GM23338 (cell line): Measurements from ENCODE around the gene LHB. TPM values are rescaled to one million over a fixed set of nuclear protein-coding genes. Genes with fewer than 3 reads are reported as not detected.

Experiments
- ATAC-seq: fragments of 200-7000 bp; cut with Tn5 transposase; 3 replicates; pipeline ENCODE4 v1.9.1; 2020
- DNase-seq: peaks from one replicate; pipeline ENCODE4 v3.0.0-alpha.2; 2015; ENCODE audit warnings: low spot score
- H2AFZ ChIP-seq: fragments of 200-600 bp; sonication (generic); 2 replicates; pipeline ENCODE4 v1.8.0; 2016; ENCODE audit warnings: antibody characterized with exemption, mild to moderate bottlenecking, moderate library complexity
- H3F3A ChIP-seq: fragments of 200-600 bp; sonication (generic); replicated peaks from 2 replicates; pipeline ENCODE4 v1.8.0; 2017; ENCODE audit warnings: antibody characterized with exemption, mixed run types, low read depth
- H3K27ac ChIP-seq: fragments of 200-600 bp; sonication (generic); 2 replicates; pipeline ENCODE4 v1.6.1; 2016; ENCODE audit warnings: low read depth
- H3K27me3 ChIP-seq: fragments of 200-600 bp; sonication (generic); 2 replicates; pipeline ENCODE4 v1.8.0; 2016; ENCODE audit warnings: mild to moderate bottlenecking, mixed run types, moderate library complexity; ENCODE audit not compliant: insufficient read depth
- H3K36me3 ChIP-seq: fragments of 200-600 bp; sonication (generic); 2 replicates; pipeline ENCODE4 v1.8.0; 2016; ENCODE audit warnings: mild to moderate bottlenecking; ENCODE audit not compliant: insufficient read depth
- H3K4me1 ChIP-seq: fragments of 200-600 bp; sonication (generic); 2 replicates; pipeline ENCODE4 v1.8.0; 2016; ENCODE audit warnings: mild to moderate bottlenecking, moderate library complexity; ENCODE audit not compliant: insufficient read depth
- H3K4me2 ChIP-seq: fragments of 200-600 bp; sonication (generic); 2 replicates; pipeline ENCODE4 v1.7.1; 2017; ENCODE audit warnings: mixed run types
- H3K4me3 ChIP-seq: fragments of 200-600 bp; sonication (generic); 2 replicates; pipeline ENCODE4 v1.6.1; 2016; ENCODE audit warnings: mixed run types
- H3K79me2 ChIP-seq: fragments of 200-600 bp; sonication (generic); replicated peaks from 2 replicates; pipeline ENCODE4 v1.8.0; 2017; ENCODE audit warnings: mild to moderate bottlenecking; ENCODE audit not compliant: insufficient read depth
- H3K9me2 ChIP-seq: fragments of 200-600 bp; sonication (generic); 2 replicates; pipeline ENCODE4 v1.8.0; 2017; ENCODE audit not compliant: insufficient read depth
- H4K20me1 ChIP-seq: fragments of 200-600 bp; sonication (generic); replicated peaks from 2 replicates; pipeline ENCODE4 v1.8.0; 2017; ENCODE audit warnings: mild to moderate bottlenecking; ENCODE audit not compliant: insufficient read depth
- H3K27ac Mint-ChIP-seq: 2 replicates; pipeline ENCODE4 v1.8.0; 2020; ENCODE audit warnings: inconsistent platforms, mild to moderate bottlenecking, moderate library complexity, mixed read lengths
- H3K27me3 Mint-ChIP-seq: 3 replicates; pipeline ENCODE4 v1.8.0; 2022; ENCODE audit warnings: low read depth, mild to moderate bottlenecking, moderate library complexity, mixed read lengths, inconsistent platforms; ENCODE audit not compliant: insufficient read depth, poor library complexity
- H3K36me3 Mint-ChIP-seq: 3 replicates; pipeline ENCODE4 v1.8.0; 2021; ENCODE audit warnings: low read depth, mild to moderate bottlenecking, inconsistent platforms, moderate library complexity, mixed read lengths
- H3K4me1 Mint-ChIP-seq: 3 replicates; pipeline ENCODE4 v1.8.0; 2020; ENCODE audit warnings: mild to moderate bottlenecking, inconsistent platforms, mixed read lengths
- H3K4me3 Mint-ChIP-seq: 3 replicates; pipeline ENCODE4 v1.8.0; 2021; ENCODE audit warnings: moderate library complexity, mild to moderate bottlenecking, inconsistent platforms, mixed read lengths
- H3K9me3 Mint-ChIP-seq: 3 replicates; pipeline ENCODE4 v1.8.0; 2020; ENCODE audit warnings: moderate library complexity, mild to moderate bottlenecking, inconsistent platforms, mixed read lengths
- CTCF ChIP-seq, 2 experiments: fragments of 200-600 bp in 1 of 2; sonication (generic) in 1 of 2; conservative IDR thresholded peaks; 2 replicates each; pipeline versions ENCODE4 v1.5.1 to v1.6.1; 2016 to 2017; ENCODE audit warnings: antibody characterized with exemption in 2 of 2, low read depth in 2 of 2, mild to moderate bottlenecking in 2 of 2, moderate library complexity in 1 of 2
- ETS1 ChIP-seq: IDR thresholded peaks from 2 replicates; pipeline ENCODE4 v1.6.1; 2016; ENCODE audit warnings: antibody characterized with exemption
- EZH2 ChIP-seq: fragments of 200-600 bp; sonication (generic); IDR thresholded peaks from one replicate; pipeline ENCODE4 v1.8.0; 2017; ENCODE audit warnings: antibody characterized with exemption, mild to moderate bottlenecking, low read depth; ENCODE audit not compliant: unreplicated experiment
- EZH2phosphoT487 ChIP-seq: fragments of 200-600 bp; sonication (generic); IDR thresholded peaks from one replicate; pipeline ENCODE4 v1.8.1; 2018; ENCODE audit warnings: antibody characterized with exemption; ENCODE audit not compliant: unreplicated experiment
- JUNB ChIP-seq: IDR thresholded peaks from one replicate; pipeline ENCODE4 v1.6.1; 2016; ENCODE audit warnings: antibody characterized with exemption; ENCODE audit not compliant: unreplicated experiment
- NANOG ChIP-seq: IDR thresholded peaks from 2 replicates; pipeline ENCODE4 v1.6.1; 2016; ENCODE audit warnings: antibody characterized with exemption, borderline replicate concordance
- POLR2AphosphoS5 ChIP-seq: IDR thresholded peaks from 2 replicates; pipeline ENCODE4 v1.6.1; 2016; ENCODE audit warnings: antibody characterized with exemption, low read depth
- REST ChIP-seq: IDR thresholded peaks from one replicate; pipeline ENCODE4 v1.6.1; 2018; ENCODE audit warnings: antibody characterized with exemption; ENCODE audit not compliant: unreplicated experiment
- STAT1 ChIP-seq: IDR thresholded peaks from one replicate; pipeline ENCODE4 v1.6.1; 2016; ENCODE audit warnings: antibody characterized with exemption; ENCODE audit not compliant: unreplicated experiment
- ZNF114 ChIP-seq: fragments of 250-450 bp; sonication (Bioruptor Pico); IDR thresholded peaks from 2 replicates; pipeline ENCODE4 v1.5.0; 2020; ENCODE audit warnings: mild to moderate bottlenecking, moderate library complexity
- polyA plus RNA-seq: library from polyadenylated mRNA; unstranded; fragments of >200 nt; fragmentation: Nextera tagmentation; extraction: Ambion mirVana; gene quantifications from 2 replicates; pipeline ENCODE4 v1.2.1, GENCODE V29; 2016
- total RNA-seq: library from RNA; depleted of rRNA; stranded (reverse); fragments of >200 nt; shearing (Covaris generic); gene quantifications from 2 replicates; pipeline ENCODE4 v1.2.3, GENCODE V29; 2014

Gene LHB
- total and polyA plus RNA-seq, 2 experiments from 2014 or later: 0.76 TPM; not detected in 1

GRCh38 chr19:49014870-49015255 lies 2.0 kb downstream of the LHB start:
- TF ChIP-seq REST: no peak
- TF ChIP-seq CTCF (conservative IDR thresholded peaks at IDR 0.05; ENCODE audit: low read depth in 2 of 2): no peak
- TF ChIP-seq EZH2phosphoT487: no peak
- TF ChIP-seq ZNF114 (CRISPR knock-in tag): no peak
- TF ChIP-seq STAT1: no peak
- TF ChIP-seq POLR2AphosphoS5: no peak
- TF ChIP-seq EZH2: no peak
- Histone ChIP-seq H3F3A (0 out of 2 replicates have a peak, but pooled peaks cover 3% of the 10 kb centered on the region), H4K20me1 (no peaks in the 10 kb centered on the region; the same call in 1 of the 2 replicates), H3K79me2 (no peaks in the 10 kb centered on the region), H3K4me2 (no peak overlapping the region), H3K36me3 (no peaks in the 10 kb centered on the region), H3K27me3 (peaks cover 18% of the 10 kb centered on the region), H3K9me2 (no peaks in the 10 kb centered on the region), H2AFZ (no peak overlapping the region), H3K27ac (no peak overlapping the region), H3K4me1 (peaks cover 5% of the 10 kb centered on the region; the same call in 1 of the 2 replicates), H3K4me3 (no peak overlapping the region)
- H3K4me3 Mint-ChIP-seq: no peak overlapping the region
- peaks cover 10% of the 10 kb centered on the region for H3K4me1 Mint-ChIP-seq
- H3K27ac Mint-ChIP-seq: no peak overlapping the region
- H3K36me3 Mint-ChIP-seq: peaks cover 48% of the 10 kb centered on the region
- H3K27me3 Mint-ChIP-seq: peaks cover 23% of the 10 kb centered on the region
- no peak for ATAC-seq
- H3K9me3 Mint-ChIP-seq: peaks cover 3% of the 10 kb centered on the region; the same call in 1 of the 3 replicates
- DNase-seq: no peak

- no peak overlapping the region for H3K27ac Mint-ChIP-seq
- no peak overlapping the region for H3K4me3 Mint-ChIP-seq
- TF ChIP-seq ZNF114 (CRISPR knock-in tag) (no peak), EZH2 (no peak), JUNB (no peak), EZH2phosphoT487 (no peak), NANOG (no peak), REST (no peak), ETS1 (no peak)
Observed at GRCh38 chr19:49014123-49014869, 2.6 kb downstream of the LHB start.

More at GRCh38 chr19:49014123-49014869, 2.6 kb downstream of the LHB start:
- peaks cover 13% of the 10 kb centered on the region for H3K27me3 ChIP-seq
- no peaks in the 10 kb centered on the region for H3K36me3 ChIP-seq
- H2AFZ ChIP-seq: no peak overlapping the region
- peaks cover 4% of the 10 kb centered on the region; the same call in 1 of the 2 replicates for H3K4me1 ChIP-seq
- Mint-ChIP-seq H3K27me3 (peaks cover 22% of the 10 kb centered on the region), H3K9me3 (peaks cover 3% of the 10 kb centered on the region; the same call in 1 of the 3 replicates), H3K36me3 (peaks cover 52% of the 10 kb centered on the region), H3K4me1 (peaks cover 9% of the 10 kb centered on the region)
- DNase-seq (no peak), ATAC-seq (no peak)
- no peak overlapping the region for H3K4me3 ChIP-seq
- H3K79me2 ChIP-seq: no peaks in the 10 kb centered on the region
- no peaks in the 10 kb centered on the region; the same call in 1 of the 2 replicates for H4K20me1 ChIP-seq
- no peaks in the 10 kb centered on the region for H3K9me2 ChIP-seq
- H3F3A ChIP-seq: 0 out of 2 replicates have a peak, but pooled peaks cover 3% of the 10 kb centered on the region
- no peak overlapping the region for H3K27ac ChIP-seq
- no peak overlapping the region for H3K4me2 ChIP-seq
